ENCODE results near the gene PSMD2. TPM values are rescaled to one million over a fixed set of nuclear protein-coding genes. Genes with fewer than 3 reads are reported as not detected.

Gene PSMD2
- total RNA-seq, 1 experiment from 2014 or later: 344 TPM

GRCh38 chr3:184300378-184300720, 1.3 kb downstream of the PSMD2 start:
- no peaks in the 10 kb centered on the region for H4K20me1 ChIP-seq (ENCODE audit: control insufficient read depth, insufficient read depth, insufficient read length)
- H4K8ac ChIP-seq (replicated peaks; ENCODE audit: insufficient read length, low read depth, low read length): no peak overlapping the region
- no peak overlapping the region for H3K4ac ChIP-seq (ENCODE audit: low read depth, low read length)
- TF ChIP-seq, protein P1, sequence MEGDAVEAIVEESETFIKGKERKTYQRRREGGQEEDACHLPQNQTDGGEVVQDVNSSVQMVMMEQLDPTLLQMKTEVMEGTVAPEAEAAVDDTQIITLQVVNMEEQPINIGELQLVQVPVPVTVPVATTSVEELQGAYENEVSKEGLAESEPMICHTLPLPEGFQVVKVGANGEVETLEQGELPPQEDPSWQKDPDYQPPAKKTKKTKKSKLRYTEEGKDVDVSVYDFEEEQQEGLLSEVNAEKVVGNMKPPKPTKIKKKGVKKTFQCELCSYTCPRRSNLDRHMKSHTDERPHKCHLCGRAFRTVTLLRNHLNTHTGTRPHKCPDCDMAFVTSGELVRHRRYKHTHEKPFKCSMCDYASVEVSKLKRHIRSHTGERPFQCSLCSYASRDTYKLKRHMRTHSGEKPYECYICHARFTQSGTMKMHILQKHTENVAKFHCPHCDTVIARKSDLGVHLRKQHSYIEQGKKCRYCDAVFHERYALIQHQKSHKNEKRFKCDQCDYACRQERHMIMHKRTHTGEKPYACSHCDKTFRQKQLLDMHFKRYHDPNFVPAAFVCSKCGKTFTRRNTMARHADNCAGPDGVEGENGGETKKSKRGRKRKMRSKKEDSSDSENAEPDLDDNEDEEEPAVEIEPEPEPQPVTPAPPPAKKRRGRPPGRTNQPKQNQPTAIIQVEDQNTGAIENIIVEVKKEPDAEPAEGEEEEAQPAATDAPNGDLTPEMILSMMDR (conservative IDR thresholded peaks at IDR 0.05): no peak
- H4K91ac ChIP-seq (ENCODE audit: insufficient read length, low read depth, low read length): no peak overlapping the region
- H2AFZ ChIP-seq (ENCODE audit: low read length): no peak overlapping the region
- DNase-seq: no peak
- no peak overlapping the region for H2BK12ac ChIP-seq (ENCODE audit: insufficient read length, low read depth, low read length)
- H3K23ac ChIP-seq (ENCODE audit: insufficient read length, low read depth, low read length): no peak overlapping the region
- H3K23me2 ChIP-seq (ENCODE audit: insufficient read length, low read depth, low read length, poor library complexity, severe bottlenecking): peaks cover 6% of the 10 kb centered on the region
- no peak overlapping the region for H3K9ac ChIP-seq (ENCODE audit: extremely low read depth, insufficient read length, low read length)
- peak overlapping the region; percentile 74 for H3K4me2 ChIP-seq (ENCODE audit: insufficient read depth, insufficient read length, low read length)
- H4K5ac ChIP-seq (ENCODE audit: insufficient read length, low read depth, low read length): no peak overlapping the region
- H3K36me3 Mint-ChIP-seq (ENCODE audit: insufficient read depth in 1 of 3, low read depth in 3 of 3): peaks cover 48 to 59% (median 55%) of the 10 kb centered on the region in 3 experiments
- H2BK15ac ChIP-seq (ENCODE audit: low read depth, low read length): no peak overlapping the region
- peaks cover 9 to 11% of the 10 kb centered on the region in 2 experiments for H3K4me1 Mint-ChIP-seq
- H3K27ac Mint-ChIP-seq: peak overlapping the region in 1 of 3 experiments; percentile 88; a peak in 1 of 7 replicates
- no peaks in the 10 kb centered on the region for H3K79me1 ChIP-seq (ENCODE audit: insufficient read depth, low read depth, low read length, poor library complexity, severe bottlenecking)
- H3K9me3 ChIP-seq (ENCODE audit: control insufficient read depth, low read depth, low read length): no peaks in the 10 kb centered on the region
- whole genome bisulfite sequencing (ENCODE audit: extremely low coverage, insufficient read length, low lambda C conversion rate): no CpG with 5 or more reads among the region's 3 CpGs
- no peaks in the 10 kb centered on the region for H3K4me1 ChIP-seq (ENCODE audit: insufficient read depth, low read length)
- H3K27ac ChIP-seq (ENCODE audit: insufficient read length, low read depth, low read length): no peak overlapping the region
- H3K14ac ChIP-seq (ENCODE audit: insufficient read depth, low read length): no peak overlapping the region
- H3T11ph ChIP-seq (ENCODE audit: low read length): no peak overlapping the region
- no peak overlapping the region for H2BK20ac ChIP-seq (ENCODE audit: low read depth, low read length, poor library complexity, severe bottlenecking)
- H2BK120ac ChIP-seq (ENCODE audit: low read depth, low read length, poor library complexity, severe bottlenecking): no peak overlapping the region
- H3K56ac ChIP-seq (ENCODE audit: insufficient read length, low read depth, low read length): no peak overlapping the region
- peaks cover 11% of the 10 kb centered on the region; the same call in 1 of the 2 replicates for H3K79me2 ChIP-seq (ENCODE audit: insufficient read depth, low read length)
- H2BK5ac ChIP-seq (ENCODE audit: insufficient read length, low read length): no peak overlapping the region
- no peak overlapping the region for H2AK5ac ChIP-seq (ENCODE audit: insufficient read length, low read length)
- peak overlapping the region; percentile 96 to 99 for H3K4me3 Mint-ChIP-seq
- no peaks in the 10 kb centered on the region for H3K27me3 ChIP-seq (ENCODE audit: insufficient read depth, low read length)
- H3K9me3 Mint-ChIP-seq: no peaks in the 10 kb centered on the region; a peak in 1 of 5 replicates
- peaks cover 3% of the 10 kb centered on the region; the same call in 1 of the 2 replicates for H3K27me3 Mint-ChIP-seq (ENCODE audit: low read depth)
- no peak overlapping the region for H3K18ac ChIP-seq (ENCODE audit: insufficient read length, low read depth, low read length)
